C4-2B (cell line): ENCODE measurements around the gene INTS6.

Experiments used
- H3K27ac ChIP-seq: fragments of 450-650 bp; 2 replicates; pipeline ENCODE4 v1.5.1; 2017
- ZFX ChIP-seq: fragments of 450-650 bp; IDR thresholded peaks from 2 replicates; pipeline ENCODE4 v1.6.1; 2017
- TF ChIP-seq, protein P1 (sequence below): fragments of 450-650 bp; conservative IDR thresholded peaks from 2 replicates; pipeline ENCODE4 v1.5.1; 2017; ENCODE audit warnings: mild to moderate bottlenecking

Gene INTS6

DNA sequence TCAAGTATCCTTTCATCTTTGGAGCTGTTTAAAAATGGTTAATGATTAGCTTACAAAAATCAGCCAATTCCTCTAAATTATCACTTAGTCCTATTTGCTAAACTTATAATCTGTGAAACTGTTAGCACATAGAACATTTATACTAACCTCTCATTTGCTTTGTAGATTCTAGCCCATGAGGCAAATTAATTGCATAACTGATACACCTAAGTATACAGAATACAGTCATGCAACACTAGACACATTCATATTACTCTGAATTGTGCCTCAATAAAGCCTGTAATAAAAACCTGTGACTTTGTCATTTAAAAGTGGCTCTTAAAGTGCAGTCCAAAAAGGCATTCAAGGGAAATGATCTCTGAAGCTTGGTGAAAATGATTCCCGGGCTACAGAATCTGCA, 92.3 kb downstream of the INTS6 start:
- no peak overlapping the region for H3K27ac ChIP-seq
- TF ChIP-seq, protein P1, sequence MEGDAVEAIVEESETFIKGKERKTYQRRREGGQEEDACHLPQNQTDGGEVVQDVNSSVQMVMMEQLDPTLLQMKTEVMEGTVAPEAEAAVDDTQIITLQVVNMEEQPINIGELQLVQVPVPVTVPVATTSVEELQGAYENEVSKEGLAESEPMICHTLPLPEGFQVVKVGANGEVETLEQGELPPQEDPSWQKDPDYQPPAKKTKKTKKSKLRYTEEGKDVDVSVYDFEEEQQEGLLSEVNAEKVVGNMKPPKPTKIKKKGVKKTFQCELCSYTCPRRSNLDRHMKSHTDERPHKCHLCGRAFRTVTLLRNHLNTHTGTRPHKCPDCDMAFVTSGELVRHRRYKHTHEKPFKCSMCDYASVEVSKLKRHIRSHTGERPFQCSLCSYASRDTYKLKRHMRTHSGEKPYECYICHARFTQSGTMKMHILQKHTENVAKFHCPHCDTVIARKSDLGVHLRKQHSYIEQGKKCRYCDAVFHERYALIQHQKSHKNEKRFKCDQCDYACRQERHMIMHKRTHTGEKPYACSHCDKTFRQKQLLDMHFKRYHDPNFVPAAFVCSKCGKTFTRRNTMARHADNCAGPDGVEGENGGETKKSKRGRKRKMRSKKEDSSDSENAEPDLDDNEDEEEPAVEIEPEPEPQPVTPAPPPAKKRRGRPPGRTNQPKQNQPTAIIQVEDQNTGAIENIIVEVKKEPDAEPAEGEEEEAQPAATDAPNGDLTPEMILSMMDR = no peak

DNA sequence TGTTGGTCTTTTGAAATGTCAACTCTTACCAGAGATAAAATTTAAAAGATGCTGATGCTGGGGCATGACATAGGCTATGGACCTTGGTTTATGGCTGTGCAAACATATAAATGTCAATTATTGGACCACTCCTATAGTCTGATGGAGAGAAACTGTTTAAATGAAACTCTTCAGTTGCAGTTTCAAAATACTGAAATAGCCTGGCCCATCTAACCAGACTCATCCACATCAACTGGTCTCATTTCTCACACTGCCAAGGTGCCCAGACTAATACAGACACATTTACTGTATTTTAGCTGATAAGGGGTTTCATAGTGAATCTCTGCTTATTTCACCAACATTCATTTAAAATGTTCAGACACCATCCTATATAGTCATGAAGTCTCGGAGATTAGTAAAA, 93.5 kb downstream of the INTS6 start:
- no peak for TF ChIP-seq ZFX
- TF ChIP-seq, protein P1 = no peak
- H3K27ac ChIP-seq = no peak overlapping the region

DNA sequence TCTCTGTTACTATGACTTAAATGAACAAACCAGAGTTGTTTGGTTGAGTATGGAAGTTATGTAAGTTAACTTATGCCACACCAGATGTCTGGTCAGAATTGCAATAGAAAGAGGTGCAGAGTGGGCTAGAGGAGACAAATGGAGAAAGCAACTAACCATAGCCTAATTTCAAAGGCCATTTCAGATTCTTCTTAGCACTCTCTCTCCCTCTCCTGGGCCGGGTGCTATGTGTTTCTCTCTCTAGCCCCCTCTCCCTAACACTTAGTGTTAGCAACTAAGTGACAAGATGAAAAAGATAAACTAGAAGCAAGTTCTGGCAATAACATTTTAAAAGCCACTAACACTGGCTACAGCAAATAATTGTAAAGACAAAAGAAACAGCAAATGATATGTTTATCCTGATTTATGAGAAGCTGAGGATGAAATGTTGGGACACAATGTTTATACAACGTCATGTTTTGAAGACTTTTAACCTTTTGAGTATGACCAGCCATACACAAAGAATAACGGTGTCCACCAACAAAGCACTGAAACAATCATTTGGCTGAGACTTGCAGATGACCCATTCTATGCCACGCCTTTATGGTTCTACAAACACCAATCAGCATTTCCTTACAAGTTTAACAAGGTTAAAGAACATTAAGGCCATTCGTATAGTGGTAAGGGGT, 94.8 kb downstream of the INTS6 start:
- TF ChIP-seq, protein P1 = no peak
- no peak for TF ChIP-seq ZFX
- no peak overlapping the region for H3K27ac ChIP-seq

DNA sequence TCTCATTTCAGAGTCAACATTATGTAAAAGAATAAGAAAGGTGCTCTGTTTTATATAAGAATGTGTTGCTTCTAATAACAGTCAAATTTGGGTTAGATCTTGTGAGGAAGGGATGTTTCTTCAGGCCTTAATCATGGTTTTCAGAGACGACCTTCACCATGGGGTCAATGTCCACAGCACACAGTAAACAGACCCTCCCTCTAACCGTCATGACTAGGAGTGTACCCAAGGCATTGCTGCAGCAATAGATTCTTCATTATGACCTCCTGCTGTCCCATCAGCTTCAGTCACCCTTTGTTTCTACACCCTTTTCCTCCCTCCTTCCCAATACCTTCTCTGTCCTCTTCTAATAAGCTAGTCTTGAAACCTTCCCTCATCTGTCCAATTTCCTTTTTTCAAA, 97.6 kb downstream of the INTS6 start:
- no peak overlapping the region for H3K27ac ChIP-seq
- TF ChIP-seq, protein P1 = no peak
- TF ChIP-seq ZFX = no peak

DNA sequence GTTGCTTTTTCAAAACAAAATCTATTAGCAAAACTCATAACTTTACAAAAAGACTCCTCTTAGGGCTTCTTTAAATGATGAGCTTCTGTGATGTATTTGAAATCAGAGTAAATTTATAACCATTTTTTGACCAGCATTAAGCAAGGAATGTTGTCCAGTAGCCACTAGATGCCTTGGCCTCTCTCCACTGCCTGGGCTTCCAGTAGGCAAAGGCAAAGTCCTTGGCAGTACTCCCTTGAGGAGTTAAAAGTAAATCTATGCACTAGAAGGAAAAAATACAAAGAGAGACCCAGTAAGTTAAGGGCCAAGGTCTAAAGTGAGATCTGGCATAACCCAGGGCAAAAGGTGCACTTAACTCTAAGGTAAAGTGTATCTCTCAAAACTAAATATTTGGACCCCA, 103.8 kb downstream of the INTS6 start:
- no peak overlapping the region for H3K27ac ChIP-seq
- TF ChIP-seq, protein P1 = no peak
- no peak for TF ChIP-seq ZFX

DNA sequence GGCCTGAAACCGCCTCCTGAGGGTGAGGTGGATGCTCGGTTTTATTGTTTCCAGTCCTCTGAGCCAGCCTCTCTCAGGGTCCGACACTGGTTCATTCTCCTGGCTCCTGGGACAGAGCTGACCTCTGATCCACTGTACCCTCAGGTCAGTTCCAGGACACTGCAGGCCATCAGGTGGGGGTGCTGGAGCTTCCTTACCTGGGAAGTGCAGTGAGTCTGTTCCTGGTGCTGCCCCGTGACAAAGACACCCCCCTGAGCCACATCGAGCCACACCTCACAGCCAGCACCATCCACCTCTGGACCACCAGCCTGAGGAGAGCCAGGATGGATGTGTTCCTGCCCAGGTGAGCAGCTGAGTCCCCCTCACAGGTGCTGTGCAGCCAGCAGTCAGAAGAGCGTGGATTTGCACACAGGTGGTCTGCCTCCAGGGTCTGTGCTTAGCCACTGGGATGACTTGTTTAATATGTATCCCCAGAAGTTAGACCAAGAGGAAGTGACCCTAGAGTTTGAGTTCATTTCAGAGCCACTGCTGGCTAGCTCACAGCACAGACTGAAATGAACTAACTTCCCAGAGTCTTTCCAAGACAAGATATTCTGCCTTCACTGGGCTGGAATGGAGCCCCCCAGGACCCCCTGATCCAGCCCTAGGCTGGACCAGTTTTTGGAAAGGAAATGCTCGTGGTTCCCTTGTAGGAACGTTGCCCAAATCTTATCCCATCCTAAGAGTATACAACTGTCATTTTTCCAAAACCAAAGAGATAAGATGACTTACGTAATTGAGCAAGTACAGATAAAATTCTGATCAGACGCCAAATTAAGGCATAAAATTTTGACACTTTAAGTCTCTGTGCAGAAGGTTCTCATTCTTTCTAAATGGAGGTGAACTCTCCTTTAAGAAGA, 104.5 kb downstream of the INTS6 start:
- TF ChIP-seq, protein P1 = no peak
- TF ChIP-seq ZFX = no peak
- H3K27ac ChIP-seq = no peak overlapping the region

DNA sequence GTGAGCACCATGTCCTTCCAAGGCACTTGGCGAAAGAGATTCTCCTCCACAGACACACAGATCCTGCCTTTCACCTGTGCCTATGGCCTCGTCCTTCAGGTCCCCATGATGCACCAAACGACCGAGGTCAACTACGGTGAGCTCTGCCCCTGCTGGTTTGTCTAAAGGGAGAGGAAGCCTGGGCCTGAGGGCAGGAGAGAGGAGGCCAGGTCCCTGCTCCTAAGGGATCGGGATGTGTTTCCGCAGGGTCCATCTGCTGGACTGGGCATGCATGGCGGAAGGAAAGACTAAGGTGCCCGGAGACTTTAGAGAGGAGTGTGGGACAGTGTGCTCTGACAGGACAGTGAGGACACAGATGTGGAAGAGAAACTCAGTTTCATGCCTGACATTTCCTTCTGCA, 105.7 kb downstream of the INTS6 start:
- TF ChIP-seq, protein P1 = no peak
- no peak for TF ChIP-seq ZFX
- no peak overlapping the region for H3K27ac ChIP-seq
